HCT116 (cell line): Measurements from ENCODE around the gene REPS1. TPM values are rescaled to one million over a fixed set of nuclear protein-coding genes. Genes with fewer than 3 reads are reported as not detected.

Experiments used
- ATAC-seq: fragments of 200-7000 bp; cut with Tn5 transposase; 2 replicates; pipeline ENCODE4 v1.9.1; 2020; ENCODE audit warnings: mild to moderate bottlenecking, moderate library complexity
- BruUV-seq: library from RNA; stranded (reverse); fragments of 400-500 nt; replicated peaks from 2 replicates; lab custom pipeline; 2021; lab: Mats Ljungman, UMichigan
- CTCF ChIA-PET: fragments of 300-600 bp; sonication (Branson Sonifier 250); formaldehyde crosslinking; loops from one replicate; lab custom pipeline; 2021; ENCODE audit warnings: antibody characterized with exemption; lab: Charles Lee
- POLR2A ChIA-PET: fragments of 300-600, 350-600 bp; sonication (Branson Sonifier 250); formaldehyde crosslinking; loops from one replicate; lab custom pipeline; 2021; ENCODE audit warnings: antibody characterized with exemption; lab: Charles Lee
- RAD21 ChIA-PET, 2 experiments: fragments of 300-600 bp; sonication (Branson Sonifier 250); formaldehyde crosslinking; loops; one replicate each; lab custom pipeline; 2023; ENCODE audit warnings: low total read pairs in 2 of 2; ENCODE audit not compliant: uncharacterized antibody in 2 of 2, unreplicated experiment in 2 of 2, low non-redundant PET in 1 of 2; lab: Charles Lee
- DNase-seq: peaks from one replicate; pipeline ENCODE4 v3.0.0-alpha.2; 2010; ENCODE audit warnings: low read depth, low spot score
- H2AFZ ChIP-seq: fragments of 200-600 bp; shearing (Covaris generic), sonication (generic); 2 replicates; pipeline ENCODE4 v1.6.1; 2017; ENCODE audit warnings: low read depth, mixed run types, mixed read lengths, antibody characterized with exemption, low read length; ENCODE audit not compliant: poor library complexity, severe bottlenecking
- H3K27ac ChIP-seq: 2 replicates; pipeline ENCODE4 v1.5.1; 2012; ENCODE audit warnings: low read depth, low read length
- H3K27me3 ChIP-seq: fragments of 200-600 bp; sonication (generic); 2 replicates; pipeline ENCODE4 v1.6.1; 2016; ENCODE audit warnings: mixed run types, low read length, mixed read lengths; ENCODE audit not compliant: insufficient read depth
- H3K36me3 ChIP-seq, 2 experiments: fragments of 200-500 bp in 1 of 2; fragments of 200-600 bp in 1 of 2; sonication (Bioruptor generic) in 1 of 2; sonication (generic) in 1 of 2; 2 replicates each; pipeline versions ENCODE4 v1.5.1 to v1.6.1; 2014 to 2016; ENCODE audit warnings: low read length in 2 of 2, inconsistent platforms in 1 of 2, mixed read lengths in 1 of 2, mixed run types in 1 of 2; ENCODE audit not compliant: insufficient read depth in 2 of 2, control insufficient read depth in 1 of 2
- H3K4me1 ChIP-seq, 2 experiments: fragments of 200-600 bp in 1 of 2; sonication (generic) in 1 of 2; 2 replicates each; pipeline versions ENCODE4 v1.5.1 to v1.6.1; 2012 to 2017; ENCODE audit warnings: low read length in 2 of 2, inconsistent platforms in 1 of 2, mild to moderate bottlenecking in 1 of 2, mixed read lengths in 1 of 2, mixed run types in 1 of 2, moderate library complexity in 1 of 2; ENCODE audit not compliant: insufficient read depth in 2 of 2, control insufficient read depth in 1 of 2
- H3K4me2 ChIP-seq: fragments of 200-600 bp; sonication (generic); 2 replicates; pipeline ENCODE4 v1.6.1; 2017; ENCODE audit warnings: mixed run types, low read length, mixed read lengths
- H3K4me3 ChIP-seq, 2 experiments: fragments of 200-600 bp in 1 of 2; sonication (generic) in 1 of 2; replicated peaks in 1 of 2; 2 replicates each; pipeline ENCODE4 v1.5.1; 2011 to 2016; ENCODE audit warnings: low read length in 2 of 2, control low read depth in 1 of 2, low read depth in 1 of 2, mild to moderate bottlenecking in 1 of 2, mixed read lengths in 1 of 2, mixed run types in 1 of 2
- H3K79me2 ChIP-seq: fragments of 200-600 bp; sonication (generic); 2 replicates; pipeline ENCODE4 v1.6.1; 2017; ENCODE audit warnings: mild to moderate bottlenecking, mixed run types, low read length, moderate library complexity, mixed read lengths; ENCODE audit not compliant: insufficient read depth
- H3K9ac ChIP-seq: fragments of 200-600 bp; sonication (generic); 2 replicates; pipeline ENCODE4 v1.6.1; 2016; ENCODE audit warnings: low read length, mixed read lengths
- H3K9me2 ChIP-seq: fragments of 200-600 bp; sonication (generic), shearing (Covaris generic); 2 replicates; pipeline ENCODE4 v1.6.1; 2017; ENCODE audit warnings: mixed run types, mild to moderate bottlenecking, moderate library complexity; ENCODE audit not compliant: insufficient read depth
- H3K9me3 ChIP-seq, 2 experiments: fragments of 200-500 bp in 1 of 2; fragments of 200-600 bp in 1 of 2; sonication (Bioruptor generic) in 1 of 2; sonication (generic) in 1 of 2; 2 replicates each; pipeline ENCODE4 v1.6.1; 2014 to 2017; ENCODE audit warnings: low read length in 2 of 2, mixed read lengths in 2 of 2, inconsistent platforms in 1 of 2, low read depth in 1 of 2, mild to moderate bottlenecking in 1 of 2, mixed run types in 1 of 2, moderate library complexity in 1 of 2; ENCODE audit not compliant: control insufficient read depth in 1 of 2, insufficient read depth in 1 of 2
- H4K20me1 ChIP-seq: fragments of 200-600 bp; sonication (generic), shearing (Covaris generic); 2 replicates; pipeline ENCODE4 v1.6.1; 2017; ENCODE audit warnings: mixed run types, mild to moderate bottlenecking, moderate library complexity; ENCODE audit not compliant: insufficient read depth
- CBX3 ChIP-seq: IDR thresholded peaks from 2 replicates; pipeline ENCODE4 v1.6.1; 2012; ENCODE audit warnings: low read depth
- EZH2 ChIP-seq: fragments of 200-600 bp; sonication (generic); IDR thresholded peaks from 2 replicates; pipeline ENCODE4 v1.6.1; 2017; ENCODE audit warnings: antibody characterized with exemption, mixed run types
- RAD21 ChIP-seq: IDR thresholded peaks from 2 replicates; pipeline ENCODE4 v1.6.1; 2012; ENCODE audit warnings: low read depth, mild to moderate bottlenecking
- SIN3A ChIP-seq: IDR thresholded peaks from 2 replicates; pipeline ENCODE4 v1.6.1; 2012; ENCODE audit warnings: low read depth
- SP1 ChIP-seq: IDR thresholded peaks from 2 replicates; pipeline ENCODE4 v1.6.1; 2012; ENCODE audit warnings: low read depth
- SRF ChIP-seq: IDR thresholded peaks from 2 replicates; pipeline ENCODE4 v1.6.1; 2012; ENCODE audit warnings: low read depth
- YY1 ChIP-seq: IDR thresholded peaks from 2 replicates; pipeline ENCODE4 v1.6.1; 2011; ENCODE audit warnings: low read length, low read depth, moderate library complexity, mild to moderate bottlenecking; ENCODE audit not compliant: insufficient replicate concordance; ENCODE audit errors: extremely low read depth
- intact Hi-C: fragments of 100-400 bp; cut with micrococcal nuclease; formaldehyde crosslinking; loops from 2 replicates; pipeline ENCODE4 v1.10.0; 2022
- total RNA-seq: library from RNA; stranded (reverse); gene quantifications from one replicate; pipeline ENCODE4 v1.2.1, GENCODE V29; 2021; ENCODE audit not compliant: unreplicated experiment
- TF ChIP-seq, protein P1 (sequence below): IDR thresholded peaks from 2 replicates; pipeline ENCODE4 v1.6.1; 2012

REPS1 gene
- total RNA-seq, 1 experiment from 2014 or later, result 52.7 TPM

- H3K4me1 ChIP-seq, result peaks cover 0 to 30% of the 10 kb centered on the region in 2 experiments; a peak in 3 of 4 replicates
- ChIA-PET CTCF (no interaction called here), RAD21 (no interaction called here), POLR2A (no interaction called here)
- no peak overlapping the region for H3K9ac ChIP-seq
- DNase-seq (no peak), ATAC-seq (no peak)
- intact Hi-C loops, result no loop called here
- H3K4me2 ChIP-seq, result no peak overlapping the region
- no peaks in the 10 kb centered on the region for H3K27me3 ChIP-seq
- TF ChIP-seq SIN3A, result no peak
- H3K36me3 ChIP-seq, result no peaks in the 10 kb centered on the region
- peaks cover 99% of the 10 kb centered on the region for H3K79me2 ChIP-seq
- no peaks in the 10 kb centered on the region for H3K9me3 ChIP-seq
- no peak overlapping the region for H3K27ac ChIP-seq
- H3K4me3 ChIP-seq, result no peak overlapping the region
- H4K20me1 ChIP-seq, result peaks cover 32% of the 10 kb centered on the region; the same call in 1 of the 2 replicates
- no peak overlapping the region for H2AFZ ChIP-seq
- no peaks in the 10 kb centered on the region for H3K9me2 ChIP-seq
- no TSS peak for BruUV-seq
These were observed 10.8 kb downstream of the REPS1 start for GRCh38 chr6:138977242-138977641.

DNA sequence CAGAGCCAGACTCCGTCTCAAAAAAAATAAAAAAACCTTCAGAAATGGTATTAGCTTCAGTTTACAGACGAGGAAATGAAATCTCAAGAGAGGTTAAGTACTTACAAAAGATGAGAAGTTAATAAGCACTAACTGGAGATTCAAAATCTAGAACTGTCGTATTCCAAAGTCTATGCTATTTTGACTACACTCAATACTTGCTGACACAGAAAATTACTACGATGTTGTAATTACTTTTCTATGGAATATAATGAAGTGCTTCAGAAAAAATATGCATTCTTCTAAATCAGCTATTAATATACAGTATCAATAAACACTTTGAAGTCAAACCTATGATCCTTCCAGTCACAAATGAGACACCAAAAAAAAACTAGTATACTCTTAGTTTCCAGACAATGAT is 12.2 kb downstream of the REPS1 start:
- intact Hi-C loops, result no loop called here
- CTCF ChIA-PET, result no interaction called here
- POLR2A ChIA-PET, result interaction anchor here (1.3 kb wide), 1 partner anchor 11 kb away, joined by 3 read pairs; no protein-coding TSS in a partner anchor

More for the DNA sequence above, 12.2 kb downstream of the REPS1 start:
- BruUV-seq, result no TSS peak
- RAD21 ChIA-PET, result no interaction called here
- Histone ChIP-seq H3K4me3 (no peak overlapping the region), H3K4me2 (no peak overlapping the region), H3K27me3 (no peaks in the 10 kb centered on the region), H3K27ac (no peak overlapping the region), H3K79me2 (peaks cover 99% of the 10 kb centered on the region), H3K9ac (no peak overlapping the region), H2AFZ (no peak overlapping the region), H3K9me2 (no peaks in the 10 kb centered on the region), H4K20me1 (peaks cover 28% of the 10 kb centered on the region; the same call in 1 of the 2 replicates), H3K9me3 (no peaks in the 10 kb centered on the region), H3K4me1 (peaks cover 2 to 44% of the 10 kb centered on the region in 2 experiments; a peak in 3 of 4 replicates)
- ATAC-seq, result no peak
- no peak for DNase-seq
- TF ChIP-seq YY1 (no peak), RAD21 (no peak), SIN3A (no peak), EZH2 (no peak), SP1 (no peak), CBX3 (no peak), SRF (no peak)
- TF ChIP-seq, protein P1, sequence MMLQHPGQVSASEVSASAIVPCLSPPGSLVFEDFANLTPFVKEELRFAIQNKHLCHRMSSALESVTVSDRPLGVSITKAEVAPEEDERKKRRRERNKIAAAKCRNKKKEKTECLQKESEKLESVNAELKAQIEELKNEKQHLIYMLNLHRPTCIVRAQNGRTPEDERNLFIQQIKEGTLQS, result no peak
- TF ChIP-seq, all 23 proteins: peak for 0
- no peaks in the 10 kb centered on the region for H3K36me3 ChIP-seq
